HCT116 (cell line): ENCODE results near the gene ZNF74. TPM values are rescaled to one million over a fixed set of nuclear protein-coding genes. Genes with fewer than 3 reads are reported as not detected.

Source experiments
- ATAC-seq: fragments of 200-7000 bp; cut with Tn5 transposase; 2 replicates; pipeline ENCODE4 v1.9.1; 2020; ENCODE audit warnings: mild to moderate bottlenecking, moderate library complexity
- BruUV-seq: library from RNA; stranded (reverse); fragments of 400-500 nt; replicated peaks from 2 replicates; lab custom pipeline; 2021; lab: Mats Ljungman, UMichigan
- CTCF ChIA-PET: fragments of 300-600 bp; sonication (Branson Sonifier 250); formaldehyde crosslinking; loops from one replicate; lab custom pipeline; 2021; ENCODE audit warnings: antibody characterized with exemption; lab: Charles Lee
- POLR2A ChIA-PET: fragments of 300-600, 350-600 bp; sonication (Branson Sonifier 250); formaldehyde crosslinking; loops from one replicate; lab custom pipeline; 2021; ENCODE audit warnings: antibody characterized with exemption; lab: Charles Lee
- RAD21 ChIA-PET, 2 experiments: fragments of 300-600 bp; sonication (Branson Sonifier 250); formaldehyde crosslinking; loops; one replicate each; lab custom pipeline; 2023; ENCODE audit warnings: low total read pairs in 2 of 2; ENCODE audit not compliant: uncharacterized antibody in 2 of 2, unreplicated experiment in 2 of 2, low non-redundant PET in 1 of 2; lab: Charles Lee
- DNase-seq: peaks from one replicate; pipeline ENCODE4 v3.0.0-alpha.2; 2010; ENCODE audit warnings: low read depth, low spot score
- H2AFZ ChIP-seq: fragments of 200-600 bp; shearing (Covaris generic), sonication (generic); 2 replicates; pipeline ENCODE4 v1.6.1; 2017; ENCODE audit warnings: low read depth, mixed run types, mixed read lengths, antibody characterized with exemption, low read length; ENCODE audit not compliant: poor library complexity, severe bottlenecking
- H3K27ac ChIP-seq: 2 replicates; pipeline ENCODE4 v1.5.1; 2012; ENCODE audit warnings: low read depth, low read length
- H3K27me3 ChIP-seq: fragments of 200-600 bp; sonication (generic); 2 replicates; pipeline ENCODE4 v1.6.1; 2016; ENCODE audit warnings: mixed run types, low read length, mixed read lengths; ENCODE audit not compliant: insufficient read depth
- H3K36me3 ChIP-seq, 2 experiments: fragments of 200-500 bp in 1 of 2; fragments of 200-600 bp in 1 of 2; sonication (Bioruptor generic) in 1 of 2; sonication (generic) in 1 of 2; 2 replicates each; pipeline versions ENCODE4 v1.5.1 to v1.6.1; 2014 to 2016; ENCODE audit warnings: low read length in 2 of 2, inconsistent platforms in 1 of 2, mixed read lengths in 1 of 2, mixed run types in 1 of 2; ENCODE audit not compliant: insufficient read depth in 2 of 2, control insufficient read depth in 1 of 2
- H3K4me1 ChIP-seq, 2 experiments: fragments of 200-600 bp in 1 of 2; sonication (generic) in 1 of 2; 2 replicates each; pipeline versions ENCODE4 v1.5.1 to v1.6.1; 2012 to 2017; ENCODE audit warnings: low read length in 2 of 2, inconsistent platforms in 1 of 2, mild to moderate bottlenecking in 1 of 2, mixed read lengths in 1 of 2, mixed run types in 1 of 2, moderate library complexity in 1 of 2; ENCODE audit not compliant: insufficient read depth in 2 of 2, control insufficient read depth in 1 of 2
- H3K4me2 ChIP-seq: fragments of 200-600 bp; sonication (generic); 2 replicates; pipeline ENCODE4 v1.6.1; 2017; ENCODE audit warnings: mixed run types, low read length, mixed read lengths
- H3K4me3 ChIP-seq, 2 experiments: fragments of 200-600 bp in 1 of 2; sonication (generic) in 1 of 2; replicated peaks in 1 of 2; 2 replicates each; pipeline ENCODE4 v1.5.1; 2011 to 2016; ENCODE audit warnings: low read length in 2 of 2, control low read depth in 1 of 2, low read depth in 1 of 2, mild to moderate bottlenecking in 1 of 2, mixed read lengths in 1 of 2, mixed run types in 1 of 2
- H3K79me2 ChIP-seq: fragments of 200-600 bp; sonication (generic); 2 replicates; pipeline ENCODE4 v1.6.1; 2017; ENCODE audit warnings: mild to moderate bottlenecking, mixed run types, low read length, moderate library complexity, mixed read lengths; ENCODE audit not compliant: insufficient read depth
- H3K9ac ChIP-seq: fragments of 200-600 bp; sonication (generic); 2 replicates; pipeline ENCODE4 v1.6.1; 2016; ENCODE audit warnings: low read length, mixed read lengths
- H3K9me2 ChIP-seq: fragments of 200-600 bp; sonication (generic), shearing (Covaris generic); 2 replicates; pipeline ENCODE4 v1.6.1; 2017; ENCODE audit warnings: mixed run types, mild to moderate bottlenecking, moderate library complexity; ENCODE audit not compliant: insufficient read depth
- H3K9me3 ChIP-seq, 2 experiments: fragments of 200-500 bp in 1 of 2; fragments of 200-600 bp in 1 of 2; sonication (Bioruptor generic) in 1 of 2; sonication (generic) in 1 of 2; 2 replicates each; pipeline ENCODE4 v1.6.1; 2014 to 2017; ENCODE audit warnings: low read length in 2 of 2, mixed read lengths in 2 of 2, inconsistent platforms in 1 of 2, low read depth in 1 of 2, mild to moderate bottlenecking in 1 of 2, mixed run types in 1 of 2, moderate library complexity in 1 of 2; ENCODE audit not compliant: control insufficient read depth in 1 of 2, insufficient read depth in 1 of 2
- H4K20me1 ChIP-seq: fragments of 200-600 bp; sonication (generic), shearing (Covaris generic); 2 replicates; pipeline ENCODE4 v1.6.1; 2017; ENCODE audit warnings: mixed run types, mild to moderate bottlenecking, moderate library complexity; ENCODE audit not compliant: insufficient read depth
- ATF3 ChIP-seq: IDR thresholded peaks from 2 replicates; pipeline ENCODE4 v1.6.1; 2012
- CBX3 ChIP-seq: IDR thresholded peaks from 2 replicates; pipeline ENCODE4 v1.6.1; 2012; ENCODE audit warnings: low read depth
- CEBPB ChIP-seq: IDR thresholded peaks from 2 replicates; pipeline ENCODE4 v1.6.1; 2012; ENCODE audit warnings: low read depth
- EGR1 ChIP-seq: IDR thresholded peaks from 2 replicates; pipeline ENCODE4 v1.6.1; 2012; ENCODE audit warnings: low read depth
- ELF1 ChIP-seq: IDR thresholded peaks from 2 replicates; pipeline ENCODE4 v1.6.1; 2012; ENCODE audit warnings: low read depth, borderline replicate concordance
- EZH2phosphoT487 ChIP-seq: fragments of 200-600 bp; IDR thresholded peaks from 2 replicates; pipeline ENCODE4 v1.6.1; 2018; ENCODE audit warnings: antibody characterized with exemption, borderline replicate concordance
- JUND ChIP-seq: IDR thresholded peaks from 2 replicates; pipeline ENCODE4 v1.6.1; 2012
- POLR2AphosphoS5 ChIP-seq: IDR thresholded peaks from 2 replicates; pipeline ENCODE4 v1.6.1; 2011; ENCODE audit warnings: mild to moderate bottlenecking, low read depth, low read length, moderate library complexity
- RAD21 ChIP-seq: IDR thresholded peaks from 2 replicates; pipeline ENCODE4 v1.6.1; 2012; ENCODE audit warnings: low read depth, mild to moderate bottlenecking
- SIN3A ChIP-seq: IDR thresholded peaks from 2 replicates; pipeline ENCODE4 v1.6.1; 2012; ENCODE audit warnings: low read depth
- SP1 ChIP-seq: IDR thresholded peaks from 2 replicates; pipeline ENCODE4 v1.6.1; 2012; ENCODE audit warnings: low read depth
- SRF ChIP-seq: IDR thresholded peaks from 2 replicates; pipeline ENCODE4 v1.6.1; 2012; ENCODE audit warnings: low read depth
- YY1 ChIP-seq: IDR thresholded peaks from 2 replicates; pipeline ENCODE4 v1.6.1; 2011; ENCODE audit warnings: low read length, low read depth, moderate library complexity, mild to moderate bottlenecking; ENCODE audit not compliant: insufficient replicate concordance; ENCODE audit errors: extremely low read depth
- ZNF274 ChIP-seq: fragments of 200-500 bp; sonication (Bioruptor generic); IDR thresholded peaks from 2 replicates; pipeline ENCODE4 v1.6.1; 2014; ENCODE audit warnings: mild to moderate bottlenecking, low read depth, low read length, inconsistent platforms
- intact Hi-C: fragments of 100-400 bp; cut with micrococcal nuclease; formaldehyde crosslinking; loops from 2 replicates; pipeline ENCODE4 v1.10.0; 2022
- total RNA-seq: library from RNA; stranded (reverse); gene quantifications from one replicate; pipeline ENCODE4 v1.2.1, GENCODE V29; 2021; ENCODE audit not compliant: unreplicated experiment
- TF ChIP-seq, protein P1 (sequence below): IDR thresholded peaks from 2 replicates; pipeline ENCODE4 v1.6.1; 2011; ENCODE audit warnings: mild to moderate bottlenecking, low read length, moderate library complexity; ENCODE audit not compliant: insufficient replicate concordance; ENCODE audit errors: extremely low read depth
- TF ChIP-seq, protein P2 (sequence below): IDR thresholded peaks from 2 replicates; pipeline ENCODE4 v1.6.1; 2012
- TF ChIP-seq, protein P3 (sequence below), 3 experiments: fragments of 200-600 bp in 1 of 3; sonication (generic) in 1 of 3; IDR thresholded peaks in 2 of 3; conservative IDR thresholded peaks in 1 of 3; 2 replicates each; pipeline ENCODE4 v1.5.1; 2012 to 2017; ENCODE audit warnings: low read depth in 2 of 3, low read length in 2 of 3, antibody characterized with exemption in 1 of 3, borderline replicate concordance in 1 of 3, control low read depth in 1 of 3, mild to moderate bottlenecking in 1 of 3, mixed read lengths in 1 of 3, mixed run types in 1 of 3, moderate library complexity in 1 of 3; ENCODE audit not compliant: insufficient read depth in 1 of 3

Gene ZNF74
- total RNA-seq, 1 experiment from 2014 or later, result 15.4 TPM

- H3K27me3 ChIP-seq, result no peaks in the 10 kb centered on the region
- POLR2A ChIA-PET, result no interaction called here
- H3K36me3 ChIP-seq, result no peaks in the 10 kb centered on the region
- no peak for TF ChIP-seq JUND
- TF ChIP-seq CEBPB, result no peak
- TF ChIP-seq POLR2AphosphoS5, result no peak
- no peak for TF ChIP-seq SRF
- TF ChIP-seq SIN3A, result no peak
- TF ChIP-seq ZNF274, result no peak
- TF ChIP-seq, protein P1, sequence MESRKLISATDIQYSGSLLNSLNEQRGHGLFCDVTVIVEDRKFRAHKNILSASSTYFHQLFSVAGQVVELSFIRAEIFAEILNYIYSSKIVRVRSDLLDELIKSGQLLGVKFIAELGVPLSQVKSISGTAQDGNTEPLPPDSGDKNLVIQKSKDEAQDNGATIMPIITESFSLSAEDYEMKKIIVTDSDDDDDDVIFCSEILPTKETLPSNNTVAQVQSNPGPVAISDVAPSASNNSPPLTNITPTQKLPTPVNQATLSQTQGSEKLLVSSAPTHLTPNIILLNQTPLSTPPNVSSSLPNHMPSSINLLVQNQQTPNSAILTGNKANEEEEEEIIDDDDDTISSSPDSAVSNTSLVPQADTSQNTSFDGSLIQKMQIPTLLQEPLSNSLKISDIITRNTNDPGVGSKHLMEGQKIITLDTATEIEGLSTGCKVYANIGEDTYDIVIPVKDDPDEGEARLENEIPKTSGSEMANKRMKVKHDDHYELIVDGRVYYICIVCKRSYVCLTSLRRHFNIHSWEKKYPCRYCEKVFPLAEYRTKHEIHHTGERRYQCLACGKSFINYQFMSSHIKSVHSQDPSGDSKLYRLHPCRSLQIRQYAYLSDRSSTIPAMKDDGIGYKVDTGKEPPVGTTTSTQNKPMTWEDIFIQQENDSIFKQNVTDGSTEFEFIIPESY, result no peak
- TF ChIP-seq EZH2phosphoT487, result no peak
- TF ChIP-seq CBX3, result no peak
- no peak for TF ChIP-seq RAD21
- no peak for TF ChIP-seq EGR1
- TF ChIP-seq ATF3, result no peak
- no peak for TF ChIP-seq YY1
- no peak for TF ChIP-seq SP1
- TF ChIP-seq, protein P2, sequence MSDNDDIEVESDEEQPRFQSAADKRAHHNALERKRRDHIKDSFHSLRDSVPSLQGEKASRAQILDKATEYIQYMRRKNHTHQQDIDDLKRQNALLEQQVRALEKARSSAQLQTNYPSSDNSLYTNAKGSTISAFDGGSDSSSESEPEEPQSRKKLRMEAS, result no peak
- TF ChIP-seq, protein P3, sequence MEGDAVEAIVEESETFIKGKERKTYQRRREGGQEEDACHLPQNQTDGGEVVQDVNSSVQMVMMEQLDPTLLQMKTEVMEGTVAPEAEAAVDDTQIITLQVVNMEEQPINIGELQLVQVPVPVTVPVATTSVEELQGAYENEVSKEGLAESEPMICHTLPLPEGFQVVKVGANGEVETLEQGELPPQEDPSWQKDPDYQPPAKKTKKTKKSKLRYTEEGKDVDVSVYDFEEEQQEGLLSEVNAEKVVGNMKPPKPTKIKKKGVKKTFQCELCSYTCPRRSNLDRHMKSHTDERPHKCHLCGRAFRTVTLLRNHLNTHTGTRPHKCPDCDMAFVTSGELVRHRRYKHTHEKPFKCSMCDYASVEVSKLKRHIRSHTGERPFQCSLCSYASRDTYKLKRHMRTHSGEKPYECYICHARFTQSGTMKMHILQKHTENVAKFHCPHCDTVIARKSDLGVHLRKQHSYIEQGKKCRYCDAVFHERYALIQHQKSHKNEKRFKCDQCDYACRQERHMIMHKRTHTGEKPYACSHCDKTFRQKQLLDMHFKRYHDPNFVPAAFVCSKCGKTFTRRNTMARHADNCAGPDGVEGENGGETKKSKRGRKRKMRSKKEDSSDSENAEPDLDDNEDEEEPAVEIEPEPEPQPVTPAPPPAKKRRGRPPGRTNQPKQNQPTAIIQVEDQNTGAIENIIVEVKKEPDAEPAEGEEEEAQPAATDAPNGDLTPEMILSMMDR (IDR thresholded peaks at IDR 0.05 in 2 of 3, conservative IDR thresholded peaks at IDR 0.05 in 1 of 3; ENCODE audit: borderline replicate concordance in 1 of 3, insufficient read depth in 1 of 3, low read depth in 2 of 3, low read length in 2 of 3), result no peak
- TF ChIP-seq ELF1, result no peak
- TF ChIP-seq, all 23 proteins: peak for 0
- Histone ChIP-seq H3K9me3 (no peaks in the 10 kb centered on the region), H3K9ac (no peak overlapping the region), H3K9me2 (no peaks in the 10 kb centered on the region), H3K79me2 (no peaks in the 10 kb centered on the region), H2AFZ (no peak overlapping the region), H3K4me3 (no peak overlapping the region), H3K4me1 (peaks cover 6 to 14% of the 10 kb centered on the region in 2 experiments), H3K4me2 (no peak overlapping the region), H3K27ac (no peak overlapping the region), H4K20me1 (no peaks in the 10 kb centered on the region)
- no peak for ATAC-seq
- ChIA-PET RAD21 (no interaction called here), CTCF (no interaction called here)
- no TSS peak for BruUV-seq
- DNase-seq, result no peak
- intact Hi-C loops, result no loop called here
These were observed 30.6 kb downstream of the ZNF74 start for GRCh38 chr22:20424568-20424931.
